Fibroblast of gingiva (primary cell): Measurements from ENCODE around the gene COX17.

ENCODE experiments used
- DNase-seq: peaks from one replicate; pipeline ENCODE4 v3.0.0-alpha.2; 2011; ENCODE audit warnings: low read depth

COX17 gene

GRCh38 chr3:119624002-119624720 lies 53.0 kb downstream of the COX17 start:
- DNase-seq, result no peak

GRCh38 chr3:119620899-119621298 lies 56.3 kb downstream of the COX17 start:
- no peak for DNase-seq
